COLO668 (cell line): Measurements from ENCODE around the gene POLR1D.
"Not testable (repeated sequence)": the region's sequence is repeated elsewhere in the genome, so short reads cannot be mapped to it uniquely, and the experiment has no call there.

Experiments used
- DNase-seq: peaks from one replicate; lab custom pipeline; 2025; ENCODE audit not compliant: unreplicated experiment; lab: John Stamatoyannopoulos, UW

POLR1D gene

GRCh38 chr13:27613628-27614027 lies 8.1 kb upstream of the POLR1D start:
- DNase-seq: no peak

GRCh38 chr13:27617881-27618321 lies 3.8 kb upstream of the POLR1D start:
- DNase-seq: no peak

- no peak for DNase-seq
These were observed 2.5 kb upstream of the POLR1D start for GRCh38 chr13:27619093-27619727.

DNA sequence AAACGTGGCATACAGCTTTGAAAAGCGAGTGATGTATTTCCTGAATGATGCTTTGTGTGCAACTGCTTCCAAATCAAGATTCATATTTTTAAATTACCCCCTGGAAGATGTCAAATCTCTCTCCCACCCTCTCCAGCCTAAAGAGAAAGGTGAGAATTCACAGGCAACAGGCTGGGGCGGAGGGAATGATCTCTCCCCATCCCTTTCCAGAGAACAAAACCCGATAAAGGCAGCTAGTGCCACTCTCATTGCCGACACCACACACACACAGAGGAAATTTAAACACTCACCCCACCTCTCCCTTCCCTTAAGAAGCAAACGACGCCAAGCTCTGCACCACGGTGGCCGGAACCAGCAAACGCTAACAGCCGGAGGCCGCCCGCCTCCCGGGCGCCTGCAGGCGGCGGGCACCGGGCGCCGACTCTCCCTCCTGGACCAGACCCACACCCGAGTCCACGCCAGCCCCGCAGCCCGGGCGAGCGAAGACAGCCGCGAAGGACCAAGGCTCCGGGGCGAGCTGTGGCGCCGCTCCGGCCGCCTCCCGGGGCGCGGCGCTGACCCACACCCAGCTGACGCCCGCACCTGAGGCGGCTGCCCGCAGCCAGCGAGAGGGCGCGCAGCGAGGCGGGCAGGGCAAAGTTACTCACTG lies 1.8 kb upstream of the POLR1D start:
- peak; percentile 90 for DNase-seq

GRCh38 chr13:27620377-27621115 lies 1.1 kb upstream of the POLR1D start, which contains the start of gene LNX2:
Gene LNX2 (minus strand): TSS chr13:27620529. CDS start chr13:27581703, 38,826 bp downstream.
- peak; percentile 100 for DNase-seq

- DNase-seq: no peak
These were observed 651 bp upstream of the POLR1D start for GRCh38 chr13:27621116-27621365.

- no peak for DNase-seq
These were observed 569 bp downstream of the POLR1D start for GRCh38 chr13:27622102-27622820.

- DNase-seq: no peak
These were observed 1.2 kb downstream of the POLR1D start for GRCh38 chr13:27622881-27623280.

DNA sequence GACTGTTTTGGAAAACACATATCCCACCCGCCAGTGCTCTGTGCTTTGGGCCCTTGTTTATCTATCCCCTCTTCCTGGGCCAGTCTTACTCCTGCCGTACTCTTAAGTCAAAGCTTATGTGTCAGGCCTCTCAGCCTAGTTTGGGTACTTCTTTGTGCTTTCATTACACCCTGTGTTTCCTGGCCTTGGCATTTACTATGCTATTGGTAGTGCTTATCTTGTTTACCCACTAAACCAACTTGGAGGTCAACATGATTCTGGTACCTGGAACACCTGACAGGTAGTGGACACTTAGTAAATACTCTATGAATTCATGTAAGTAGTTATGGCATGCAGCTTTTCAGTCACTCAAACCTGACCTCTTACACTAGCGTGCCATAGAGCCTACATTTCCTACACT lies 2.4 kb downstream of the POLR1D start:
- no peak for DNase-seq

DNA sequence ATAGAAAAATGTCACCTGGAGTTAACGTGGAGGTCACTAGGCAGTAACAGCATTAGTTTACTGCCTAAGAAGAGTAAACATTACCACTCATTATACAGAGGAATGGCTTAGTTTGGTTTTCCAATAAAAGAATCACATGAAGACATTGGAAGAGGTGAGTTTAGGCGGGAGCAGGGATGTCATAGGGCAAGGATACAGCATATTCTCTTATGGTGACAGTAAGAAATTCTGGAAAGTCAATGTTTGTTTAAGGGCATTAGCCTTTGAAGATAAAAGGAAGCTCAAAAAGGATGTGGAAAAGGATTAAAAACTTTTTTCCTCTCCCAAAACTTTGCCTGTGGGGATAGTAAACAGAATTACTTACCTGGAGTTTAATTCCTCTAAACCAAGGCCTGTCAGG lies 4.1 kb downstream of the POLR1D start:
- DNase-seq: no peak

GRCh38 chr13:27627380-27627779 lies 5.7 kb downstream of the POLR1D start:
- no peak for DNase-seq

- no peak for DNase-seq
These were observed 6.4 kb downstream of the POLR1D start for GRCh38 chr13:27628081-27628480.

GRCh38 chr13:27628766-27629165 lies 7.1 kb downstream of the POLR1D start:
- DNase-seq: not testable (repeated sequence)

GRCh38 chr13:27631156-27631555 lies 9.5 kb downstream of the POLR1D start:
- no peak for DNase-seq

DNA sequence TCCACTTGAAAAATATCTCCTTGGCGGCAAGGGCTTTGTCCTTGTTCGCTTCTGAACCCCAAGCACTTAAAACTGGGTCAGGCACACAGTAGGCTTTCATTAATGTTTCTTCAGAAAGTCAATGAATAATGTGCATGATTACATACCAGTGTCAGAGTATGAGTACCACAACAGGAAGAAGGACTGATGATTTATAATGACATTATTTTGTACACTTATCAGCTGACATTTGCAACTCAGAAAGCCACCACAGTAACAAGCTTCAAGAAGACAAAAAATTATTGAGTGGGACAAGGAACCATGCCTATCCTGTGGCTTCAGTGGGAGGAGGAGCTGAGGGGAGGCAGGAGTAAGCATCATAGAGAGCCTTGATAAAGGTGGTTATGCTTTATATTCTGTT lies 10.0 kb downstream of the POLR1D start:
- no peak for DNase-seq

GRCh38 chr13:27632214-27632613 lies 10.5 kb downstream of the POLR1D start:
- DNase-seq: no peak

GRCh38 chr13:27632648-27633047 lies 11.0 kb downstream of the POLR1D start:
- DNase-seq: no peak

GRCh38 chr13:27634231-27634630 lies 12.5 kb downstream of the POLR1D start:
- DNase-seq: no peak

DNA sequence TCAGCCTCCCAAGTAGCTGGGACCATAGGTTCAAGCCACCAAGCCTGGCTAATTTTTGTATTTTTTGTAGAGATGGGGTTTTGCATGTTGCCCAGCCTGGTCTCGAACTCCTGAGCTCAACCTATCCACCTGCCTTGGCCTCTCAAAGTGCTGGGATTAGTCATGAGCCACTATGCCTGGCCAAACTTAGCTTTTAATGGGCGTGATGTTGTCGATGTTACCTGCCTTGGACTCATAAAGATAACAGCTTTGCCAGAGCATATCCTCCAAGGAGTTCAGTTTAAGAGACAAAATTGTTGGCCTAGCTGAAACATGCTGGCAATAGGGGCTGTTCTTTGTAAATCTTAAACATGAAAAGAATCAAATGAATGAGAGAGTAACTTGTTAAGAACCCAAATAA lies 13.1 kb downstream of the POLR1D start:
- no peak for DNase-seq

GRCh38 chr13:27635266-27635665 lies 13.6 kb downstream of the POLR1D start:
- DNase-seq: no peak

GRCh38 chr13:27636589-27637288 lies 15.0 kb downstream of the POLR1D start:
- no peak for DNase-seq
